ENCODE data around the gene C1QTNF12.

DNA sequence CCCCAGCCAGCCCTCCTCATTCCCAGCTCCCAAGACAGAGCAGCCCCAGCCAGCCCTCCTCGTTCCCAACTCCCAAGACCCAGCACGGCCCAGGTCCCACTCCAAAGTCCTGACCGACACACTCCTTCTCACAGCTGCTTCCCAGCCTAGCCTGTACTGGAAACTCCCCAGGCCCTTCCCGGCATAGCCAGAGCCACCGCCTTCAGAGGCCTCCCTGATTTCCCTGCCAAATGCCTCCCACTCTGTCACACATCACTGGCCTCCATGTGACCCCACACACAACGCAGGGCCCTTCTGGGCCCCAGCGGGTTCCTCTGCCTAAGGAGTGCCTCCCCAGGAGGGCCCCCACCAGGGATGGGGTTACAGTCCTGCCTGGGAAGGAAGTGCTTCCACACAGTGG lies 24.3 kb upstream of the C1QTNF12 start:
- TF ChIP-seq, protein P1, sequence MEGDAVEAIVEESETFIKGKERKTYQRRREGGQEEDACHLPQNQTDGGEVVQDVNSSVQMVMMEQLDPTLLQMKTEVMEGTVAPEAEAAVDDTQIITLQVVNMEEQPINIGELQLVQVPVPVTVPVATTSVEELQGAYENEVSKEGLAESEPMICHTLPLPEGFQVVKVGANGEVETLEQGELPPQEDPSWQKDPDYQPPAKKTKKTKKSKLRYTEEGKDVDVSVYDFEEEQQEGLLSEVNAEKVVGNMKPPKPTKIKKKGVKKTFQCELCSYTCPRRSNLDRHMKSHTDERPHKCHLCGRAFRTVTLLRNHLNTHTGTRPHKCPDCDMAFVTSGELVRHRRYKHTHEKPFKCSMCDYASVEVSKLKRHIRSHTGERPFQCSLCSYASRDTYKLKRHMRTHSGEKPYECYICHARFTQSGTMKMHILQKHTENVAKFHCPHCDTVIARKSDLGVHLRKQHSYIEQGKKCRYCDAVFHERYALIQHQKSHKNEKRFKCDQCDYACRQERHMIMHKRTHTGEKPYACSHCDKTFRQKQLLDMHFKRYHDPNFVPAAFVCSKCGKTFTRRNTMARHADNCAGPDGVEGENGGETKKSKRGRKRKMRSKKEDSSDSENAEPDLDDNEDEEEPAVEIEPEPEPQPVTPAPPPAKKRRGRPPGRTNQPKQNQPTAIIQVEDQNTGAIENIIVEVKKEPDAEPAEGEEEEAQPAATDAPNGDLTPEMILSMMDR (IDR thresholded peaks at IDR 0.05), result no peak
- TF ChIP-seq POLR2A (IDR thresholded peaks at IDR 0.05; ENCODE audit: low read depth) (no peak), POLR2AphosphoS5 (IDR thresholded peaks at IDR 0.05) (no peak), EP300 (IDR thresholded peaks at IDR 0.05) (no peak)
